Astrocyte (in vitro differentiated cells and primary cell): ENCODE measurements around the gene NECTIN3. TPM values are rescaled to one million over a fixed set of nuclear protein-coding genes. Genes with fewer than 3 reads are reported as not detected.

Experiments used
- DNase-seq: peaks from one replicate; pipeline ENCODE4 v3.0.0-alpha.2; 2010; ENCODE audit warnings: low read depth
- FAIRE-seq: peaks from 2 replicates; lab custom pipeline; 2011; peaks lifted over from hg19 to GRCh38; lab: Jason Lieb, UNC
- H2AFZ ChIP-seq: 2 replicates; pipeline ENCODE4 v1.6.0; 2012; ENCODE audit warnings: low read depth, low read length, inconsistent platforms
- H3K27ac ChIP-seq: 2 replicates; pipeline ENCODE4 v1.5.1; 2011; ENCODE audit warnings: low read depth, low read length, inconsistent platforms
- H3K27me3 ChIP-seq: 2 replicates; pipeline ENCODE4 v1.6.0; 2011; ENCODE audit warnings: low read length, inconsistent platforms; ENCODE audit not compliant: insufficient read depth
- H3K36me3 ChIP-seq: 2 replicates; pipeline ENCODE4 v1.5.1; 2011; ENCODE audit warnings: low read length, inconsistent platforms; ENCODE audit not compliant: insufficient read depth
- H3K4me1 ChIP-seq: 2 replicates; pipeline ENCODE4 v1.5.1; 2011; ENCODE audit warnings: low read length, inconsistent platforms; ENCODE audit not compliant: insufficient read depth
- H3K4me2 ChIP-seq: 2 replicates; pipeline ENCODE4 v1.6.0; 2012; ENCODE audit warnings: low read length, inconsistent platforms
- H3K4me3 ChIP-seq: 2 replicates; pipeline ENCODE4 v1.5.1; 2011; ENCODE audit warnings: low read depth, mild to moderate bottlenecking, low read length, inconsistent platforms; ENCODE audit not compliant: insufficient read depth
- H3K79me2 ChIP-seq: 2 replicates; pipeline ENCODE4 v1.6.0; 2012; ENCODE audit warnings: mild to moderate bottlenecking, low read length, inconsistent platforms; ENCODE audit not compliant: insufficient read depth
- H3K9ac ChIP-seq: 2 replicates; pipeline ENCODE4 v1.6.0; 2012; ENCODE audit warnings: mild to moderate bottlenecking, low read length, inconsistent platforms
- H3K9me3 ChIP-seq: 2 replicates; pipeline ENCODE4 v1.5.1; 2012; ENCODE audit warnings: low read depth, mild to moderate bottlenecking, low read length, inconsistent platforms; ENCODE audit not compliant: insufficient read depth
- H4K20me1 ChIP-seq: 2 replicates; pipeline ENCODE4 v1.6.0; 2012; ENCODE audit warnings: low read length, inconsistent platforms; ENCODE audit not compliant: insufficient read depth
- H3K27ac Mint-ChIP-seq: one replicate; pipeline ENCODE4 v1.8.0; 2021; ENCODE audit warnings: mild to moderate bottlenecking, mixed read lengths; ENCODE audit not compliant: unreplicated experiment
- H3K27me3 Mint-ChIP-seq: one replicate; pipeline ENCODE4 v1.8.0; 2021; ENCODE audit warnings: low read depth, mixed read lengths; ENCODE audit not compliant: unreplicated experiment
- H3K36me3 Mint-ChIP-seq: one replicate; pipeline ENCODE4 v1.8.0; 2021; ENCODE audit warnings: low read depth, mixed read lengths; ENCODE audit not compliant: unreplicated experiment
- H3K4me1 Mint-ChIP-seq: one replicate; pipeline ENCODE4 v1.8.0; 2021; ENCODE audit warnings: low read depth, mixed read lengths; ENCODE audit not compliant: unreplicated experiment
- H3K4me3 Mint-ChIP-seq: one replicate; pipeline ENCODE4 v1.8.0; 2021; ENCODE audit warnings: mild to moderate bottlenecking, moderate library complexity, mixed read lengths; ENCODE audit not compliant: unreplicated experiment
- H3K9me3 Mint-ChIP-seq: one replicate; pipeline ENCODE4 v1.8.0; 2021; ENCODE audit warnings: mild to moderate bottlenecking, mixed read lengths; ENCODE audit not compliant: unreplicated experiment
- CTCF ChIP-seq: IDR thresholded peaks from 2 replicates; pipeline ENCODE4 v1.5.1; 2011; ENCODE audit warnings: low read depth, mild to moderate bottlenecking, inconsistent platforms, low read length, moderate library complexity; ENCODE audit not compliant: insufficient read depth
- EZH2 ChIP-seq: IDR thresholded peaks from 2 replicates; pipeline ENCODE4 v1.6.1; 2012; ENCODE audit warnings: mild to moderate bottlenecking, low read length, inconsistent platforms; ENCODE audit not compliant: insufficient read depth
- total RNA-seq: library from RNA; stranded (reverse); gene quantifications from 2 replicates; pipeline ENCODE4 v1.2.1, GENCODE V29; 2021

Gene NECTIN3
- total RNA-seq, 1 donor from 2014 or later, result 67.1 TPM

- no peak overlapping the region for H3K9ac ChIP-seq
- H3K36me3 ChIP-seq, result peaks cover 4% of the 10 kb centered on the region
- Mint-ChIP-seq H3K36me3 (peaks cover 8% of the 10 kb centered on the region), H3K4me3 (no peak overlapping the region), H3K4me1 (peaks cover 32% of the 10 kb centered on the region), H3K27ac (no peak overlapping the region), H3K9me3 (no peaks in the 10 kb centered on the region), H3K27me3 (no peaks in the 10 kb centered on the region)
- no peak overlapping the region for H2AFZ ChIP-seq
- no peaks in the 10 kb centered on the region for H4K20me1 ChIP-seq
- no peak for DNase-seq
- H3K4me2 ChIP-seq, result no peak overlapping the region
- no peak overlapping the region for H3K4me3 ChIP-seq
- no peaks in the 10 kb centered on the region for H3K27me3 ChIP-seq
- TF ChIP-seq CTCF (no peak), EZH2 (no peak)
- no peaks in the 10 kb centered on the region for H3K4me1 ChIP-seq
- H3K27ac ChIP-seq, result no peak overlapping the region
- no peaks in the 10 kb centered on the region for H3K79me2 ChIP-seq
- no peaks in the 10 kb centered on the region for H3K9me3 ChIP-seq
- FAIRE-seq, result no peak
Observed at GRCh38 chr3:111197485-111197884, 125.9 kb downstream of the NECTIN3 start.

GRCh38 chr3:111200027-111200426 lies 128.4 kb downstream of the NECTIN3 start:
- Mint-ChIP-seq H3K27ac (no peak overlapping the region), H3K4me1 (peaks cover 14% of the 10 kb centered on the region), H3K4me3 (no peak overlapping the region), H3K36me3 (peaks cover 10% of the 10 kb centered on the region), H3K9me3 (no peaks in the 10 kb centered on the region), H3K27me3 (no peaks in the 10 kb centered on the region)
- Histone ChIP-seq H3K9ac (no peak overlapping the region), H4K20me1 (no peaks in the 10 kb centered on the region), H3K4me2 (no peak overlapping the region), H3K4me1 (no peaks in the 10 kb centered on the region), H3K4me3 (no peak overlapping the region), H3K36me3 (peaks cover 4% of the 10 kb centered on the region), H3K27ac (no peak overlapping the region), H2AFZ (no peak overlapping the region), H3K9me3 (no peaks in the 10 kb centered on the region), H3K79me2 (no peaks in the 10 kb centered on the region), H3K27me3 (no peaks in the 10 kb centered on the region)
- FAIRE-seq (no peak), DNase-seq (no peak)
- no peak for TF ChIP-seq EZH2
- TF ChIP-seq CTCF, result no peak

GRCh38 chr3:111210003-111210711 lies 138.5 kb downstream of the NECTIN3 start:
- TF ChIP-seq CTCF (no peak), EZH2 (no peak)
- Histone ChIP-seq H3K4me2 (no peak overlapping the region), H3K79me2 (no peaks in the 10 kb centered on the region)

More at GRCh38 chr3:111210003-111210711, 138.5 kb downstream of the NECTIN3 start:
- H3K36me3 Mint-ChIP-seq, result no peaks in the 10 kb centered on the region
- H3K27me3 Mint-ChIP-seq, result no peaks in the 10 kb centered on the region
- Histone ChIP-seq H3K27me3 (no peaks in the 10 kb centered on the region), H3K9me3 (no peaks in the 10 kb centered on the region), H4K20me1 (no peaks in the 10 kb centered on the region), H3K27ac (no peak overlapping the region), H3K4me3 (no peak overlapping the region), H3K9ac (no peak overlapping the region), H3K4me1 (no peaks in the 10 kb centered on the region), H2AFZ (no peak overlapping the region), H3K36me3 (no peaks in the 10 kb centered on the region)
- peak; percentile 42 for DNase-seq
- peak; percentile 80 for FAIRE-seq
- no peaks in the 10 kb centered on the region for H3K9me3 Mint-ChIP-seq
- no peak overlapping the region for H3K27ac Mint-ChIP-seq
- no peak overlapping the region for H3K4me3 Mint-ChIP-seq
- peaks cover 2% of the 10 kb centered on the region for H3K4me1 Mint-ChIP-seq
